ENCODE results near the gene RPL27.

DNA sequence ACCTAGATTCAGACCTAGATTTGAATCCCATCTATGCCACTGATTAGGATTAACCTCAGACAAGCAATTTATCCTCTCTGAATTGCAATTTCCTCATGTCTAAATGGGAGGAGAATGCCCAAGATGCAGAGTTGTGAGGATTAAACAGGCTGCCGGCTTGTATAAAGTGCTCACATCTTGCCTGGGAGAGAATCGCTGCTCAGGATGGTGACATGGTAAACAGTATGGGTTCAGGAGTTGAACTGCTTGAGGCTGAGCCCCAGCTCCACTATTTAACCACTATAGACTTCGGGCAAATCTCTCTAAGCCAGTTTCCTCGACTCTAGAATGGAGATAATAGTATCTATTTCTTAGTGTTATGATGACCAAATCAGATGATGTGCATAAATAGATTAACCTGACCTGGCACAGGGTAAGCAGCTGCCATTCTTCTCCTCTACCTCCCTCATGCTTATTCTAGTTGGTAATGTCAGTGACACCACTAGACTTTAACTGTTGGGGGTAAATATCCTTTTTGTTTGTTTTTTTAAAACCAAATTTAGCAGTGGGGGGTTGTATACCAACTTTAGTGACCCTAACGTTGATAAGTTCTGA, 732 bp upstream of the RPL27 start:
- TF ChIP-seq POLR2AphosphoS5 (IDR thresholded peaks at IDR 0.05; ENCODE audit: borderline replicate concordance, low read depth, low read length) (no peak), EZH2 (IDR thresholded peaks at IDR 0.05) (no peak)

Data from SK-N-MC (cell line).